Thyroid gland (tissue), 4 donors: ENCODE measurements around the gene EHBP1. TPM values are rescaled to one million over a fixed set of nuclear protein-coding genes. Genes with fewer than 3 reads are reported as not detected.

ENCODE experiments used
- DNase-seq, 2 donors: peaks; one replicate each; pipeline ENCODE4 v3.0.0-alpha.2; 2019
- H3K27ac ChIP-seq, 3 donors: fragments of 200-600 bp; sonication (generic); 1 replicate in 2 of 3; 2 replicates in 1 of 3; pipeline ENCODE4 v1.5.1; 2016 to 2019; ENCODE audit warnings: mild to moderate bottlenecking in 1 of 3, moderate library complexity in 1 of 3
- H3K27me3 ChIP-seq: fragments of 200-600 bp; sonication (generic); one replicate; pipeline ENCODE4 v1.5.1; 2019
- H3K36me3 ChIP-seq, 2 donors: fragments of 200-600 bp; sonication (generic); one replicate each; pipeline ENCODE4 v1.5.1; 2016 to 2019
- H3K4me1 ChIP-seq, 2 donors: fragments of 200-600 bp; sonication (generic); one replicate each; pipeline ENCODE4 v1.5.1; 2017 to 2019
- H3K4me3 ChIP-seq, 3 donors: fragments of 200-600 bp; sonication (generic); replicated peaks in 1 of 3; 1 replicate in 2 of 3; 2 replicates in 1 of 3; pipeline ENCODE4 v1.5.1; 2016; ENCODE audit warnings: mild to moderate bottlenecking in 1 of 3
- H3K9me3 ChIP-seq: fragments of 200-600 bp; sonication (generic); one replicate; pipeline ENCODE4 v1.5.1; 2017
- POLR2A ChIP-seq, 2 donors: fragments of 450-650 bp; IDR thresholded peaks; one replicate each; pipeline ENCODE4 v1.6.1; 2017; ENCODE audit warnings: antibody characterized with exemption in 2 of 2, mild to moderate bottlenecking in 2 of 2, moderate library complexity in 1 of 2
- WGBS, 2 donors: methylation state at CpG; one replicate each; pipeline ENCODE4 v1.1.5; 2017; 5-methylcytosine and 5-hydroxymethylcytosine counted together
- intact Hi-C: fragments of 100-400 bp; cut with DNase I; formaldehyde crosslinking; loops from one replicate; pipeline ENCODE4 v1.15.1; 2023
- total RNA-seq, 4 donors: library from RNA; depleted of rRNA; stranded (reverse); fragments of >200 nt; gene quantifications; one replicate each; pipeline ENCODE4 v1.2.3, GENCODE V29; 2016
- TF ChIP-seq, protein P1 (sequence below), 6 experiments: fragments of 200-600 bp in 3 of 6; fragments of 450-650 bp in 3 of 6; sonication (generic) in 3 of 6; IDR thresholded peaks; one replicate each; pipeline ENCODE4 v1.5.1; 2016 to 2019; ENCODE audit warnings: antibody characterized with exemption in 6 of 6, mild to moderate bottlenecking in 2 of 6, inconsistent platforms in 1 of 6, moderate library complexity in 1 of 6

Gene EHBP1
- total RNA-seq, 4 donors from 2014 or later = 49.9 to 68.8 (median 57.0) TPM

DNA sequence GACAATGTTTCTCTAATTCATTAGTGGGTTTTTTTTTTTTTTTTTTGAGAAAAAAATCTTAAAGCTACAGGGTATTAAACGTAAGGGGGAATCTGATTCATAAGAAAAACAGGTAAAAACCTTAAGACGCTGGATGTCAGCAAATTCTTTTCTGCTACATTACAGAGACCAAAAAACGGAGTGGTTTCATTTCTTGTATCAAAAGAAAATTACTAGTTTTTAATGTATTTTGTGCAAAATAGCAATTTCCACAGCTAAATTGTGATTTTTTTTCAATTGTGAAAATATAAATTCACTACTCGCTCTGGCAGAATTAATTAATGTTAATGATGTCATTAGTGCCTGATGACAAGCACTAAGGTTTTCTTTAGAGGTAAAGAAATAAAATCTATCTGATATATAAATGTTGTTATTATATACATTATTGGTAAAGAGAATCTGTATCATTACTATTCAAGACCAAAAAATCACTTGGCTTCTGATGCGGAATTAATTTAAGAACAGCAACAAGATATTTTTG is 355.0 kb downstream of the EHBP1 start:
- WGBS, 2 donors = 37 to 42% methylated on average over 5 of the region's 5 CpGs
- no peak for DNase-seq
- intact Hi-C loops = no loop called here
- peaks cover 71% of the 10 kb centered on the region for H3K27me3 ChIP-seq
- no peak overlapping the region for H3K27ac ChIP-seq
- no peak overlapping the region for H3K4me3 ChIP-seq
- peaks cover 14 to 26% of the 10 kb centered on the region in 2 donors for H3K4me1 ChIP-seq
- TF ChIP-seq, protein P1, sequence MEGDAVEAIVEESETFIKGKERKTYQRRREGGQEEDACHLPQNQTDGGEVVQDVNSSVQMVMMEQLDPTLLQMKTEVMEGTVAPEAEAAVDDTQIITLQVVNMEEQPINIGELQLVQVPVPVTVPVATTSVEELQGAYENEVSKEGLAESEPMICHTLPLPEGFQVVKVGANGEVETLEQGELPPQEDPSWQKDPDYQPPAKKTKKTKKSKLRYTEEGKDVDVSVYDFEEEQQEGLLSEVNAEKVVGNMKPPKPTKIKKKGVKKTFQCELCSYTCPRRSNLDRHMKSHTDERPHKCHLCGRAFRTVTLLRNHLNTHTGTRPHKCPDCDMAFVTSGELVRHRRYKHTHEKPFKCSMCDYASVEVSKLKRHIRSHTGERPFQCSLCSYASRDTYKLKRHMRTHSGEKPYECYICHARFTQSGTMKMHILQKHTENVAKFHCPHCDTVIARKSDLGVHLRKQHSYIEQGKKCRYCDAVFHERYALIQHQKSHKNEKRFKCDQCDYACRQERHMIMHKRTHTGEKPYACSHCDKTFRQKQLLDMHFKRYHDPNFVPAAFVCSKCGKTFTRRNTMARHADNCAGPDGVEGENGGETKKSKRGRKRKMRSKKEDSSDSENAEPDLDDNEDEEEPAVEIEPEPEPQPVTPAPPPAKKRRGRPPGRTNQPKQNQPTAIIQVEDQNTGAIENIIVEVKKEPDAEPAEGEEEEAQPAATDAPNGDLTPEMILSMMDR (IDR thresholded peaks at IDR 0.05) = no peak
- TF ChIP-seq POLR2A (IDR thresholded peaks at IDR 0.05) = no peak
- H3K9me3 ChIP-seq = no peaks in the 10 kb centered on the region
- H3K36me3 ChIP-seq = no peaks in the 10 kb centered on the region

DNA sequence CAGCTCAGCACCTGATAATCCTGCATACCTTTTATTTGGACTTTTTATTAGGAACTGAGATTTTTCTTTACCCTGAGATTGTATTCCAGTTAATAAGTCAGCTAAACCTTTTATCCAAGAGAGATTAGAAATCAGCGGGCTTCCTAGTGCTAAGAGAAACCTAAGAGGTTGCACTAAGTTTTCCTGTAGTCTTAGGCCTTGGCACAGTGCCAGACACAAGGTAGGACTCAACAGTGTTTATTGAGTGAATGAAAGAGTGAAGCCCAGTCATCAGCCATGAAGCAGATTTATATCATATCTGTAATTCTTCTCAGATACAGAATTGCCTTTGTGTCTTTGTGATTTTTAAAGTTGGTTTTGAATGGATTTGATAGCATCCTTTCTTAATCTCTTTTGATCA is 358.7 kb downstream of the EHBP1 start:
- no peak overlapping the region for H3K27ac ChIP-seq
- H3K4me3 ChIP-seq = no peak overlapping the region
- TF ChIP-seq POLR2A (IDR thresholded peaks at IDR 0.05) = no peak
- TF ChIP-seq, protein P1 (IDR thresholded peaks at IDR 0.05) = no peak
- WGBS, 2 donors = 44 to 58% methylated on average over 1 of the region's 1 CpG
- peaks cover 2 to 8% of the 10 kb centered on the region in 2 donors for H3K4me1 ChIP-seq
- intact Hi-C loops = no loop called here
- DNase-seq = no peak
- H3K27me3 ChIP-seq = peaks cover 36% of the 10 kb centered on the region
- H3K9me3 ChIP-seq = no peaks in the 10 kb centered on the region
- H3K36me3 ChIP-seq = no peaks in the 10 kb centered on the region

DNA sequence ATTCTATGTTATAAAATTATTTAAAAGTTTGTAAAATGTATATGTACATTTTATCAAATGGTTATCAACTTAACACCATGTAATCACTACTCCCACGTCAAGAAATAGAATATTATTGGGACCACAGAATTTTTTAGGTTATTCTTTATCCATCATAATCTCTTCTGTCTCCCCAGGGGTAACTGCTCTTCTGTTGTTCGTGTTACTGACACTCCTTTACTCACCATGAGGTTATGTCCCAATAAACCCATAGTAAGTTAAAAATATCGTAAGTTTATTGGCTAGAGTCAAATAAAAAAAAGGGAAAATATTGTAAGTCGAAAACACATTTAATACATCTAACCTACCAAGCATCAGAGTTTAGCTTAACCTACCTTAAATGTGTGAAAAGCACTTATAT is 359.1 kb downstream of the EHBP1 start:
- H3K27ac ChIP-seq = no peak overlapping the region
- no peak overlapping the region for H3K4me3 ChIP-seq
- DNase-seq = no peak
- peaks cover 31% of the 10 kb centered on the region for H3K27me3 ChIP-seq
- TF ChIP-seq, protein P1 (IDR thresholded peaks at IDR 0.05) = no peak
- TF ChIP-seq POLR2A (IDR thresholded peaks at IDR 0.05) = no peak
- no peaks in the 10 kb centered on the region for H3K9me3 ChIP-seq
- intact Hi-C loops = no loop called here
- WGBS, 2 donors = 77 to 79% methylated on average over 4 of the region's 4 CpGs
- H3K36me3 ChIP-seq = no peaks in the 10 kb centered on the region
- H3K4me1 ChIP-seq = peaks cover 0 to 4% of the 10 kb centered on the region in 2 donors

DNA sequence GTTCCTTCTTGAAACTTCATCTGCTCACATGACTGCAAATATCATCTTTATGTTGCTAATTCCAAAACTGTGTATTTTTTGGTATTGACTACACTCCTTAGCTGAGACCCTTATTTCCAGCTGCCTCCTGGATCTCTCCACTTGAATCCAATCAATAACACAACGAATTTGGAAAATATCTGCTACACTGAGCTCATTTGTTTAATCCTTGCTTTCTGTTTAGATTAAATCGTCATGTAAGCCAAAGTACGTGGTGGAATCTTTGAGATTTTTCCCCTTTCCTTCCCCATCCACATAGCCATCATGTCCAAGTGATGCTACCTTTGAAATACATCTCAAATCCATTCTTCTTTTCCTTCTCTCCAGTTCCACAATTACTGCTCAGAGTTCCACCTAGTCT is 360.8 kb downstream of the EHBP1 start:
- WGBS, 2 donors = 67 to 75% methylated on average over 3 of the region's 3 CpGs
- intact Hi-C loops = no loop called here
- Histone ChIP-seq H3K4me3 (no peak overlapping the region), H3K9me3 (no peaks in the 10 kb centered on the region), H3K27me3 (peaks cover 15% of the 10 kb centered on the region), H3K4me1 (no peaks in the 10 kb centered on the region), H3K27ac (no peak overlapping the region), H3K36me3 (no peaks in the 10 kb centered on the region)
- no peak for DNase-seq
- TF ChIP-seq POLR2A (IDR thresholded peaks at IDR 0.05) = no peak
- TF ChIP-seq, protein P1 (IDR thresholded peaks at IDR 0.05) = no peak

DNA sequence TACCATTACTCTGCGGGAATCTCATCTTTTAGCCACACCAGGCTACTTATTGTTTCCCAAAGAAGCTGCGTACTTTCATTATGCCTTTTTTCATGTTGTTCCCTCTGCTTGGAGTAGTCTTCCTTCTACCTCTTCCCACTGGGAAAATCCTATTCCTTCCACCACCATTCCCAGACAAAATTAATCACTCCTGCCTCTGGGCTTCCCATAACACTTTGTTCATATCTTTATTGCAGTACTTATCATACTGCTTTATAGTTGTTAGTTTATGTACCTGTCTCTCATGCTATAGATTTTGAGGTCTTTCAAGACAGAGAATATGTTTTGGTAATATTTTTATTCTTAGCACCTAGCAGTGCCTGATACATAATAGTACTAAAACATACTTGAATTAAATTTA is 361.3 kb downstream of the EHBP1 start:
- H3K27me3 ChIP-seq = peaks cover 14% of the 10 kb centered on the region
- no peak overlapping the region for H3K27ac ChIP-seq
- H3K4me3 ChIP-seq = no peak overlapping the region
- intact Hi-C loops = no loop called here
- no peaks in the 10 kb centered on the region for H3K9me3 ChIP-seq
- no peak for TF ChIP-seq POLR2A (IDR thresholded peaks at IDR 0.05)
- TF ChIP-seq, protein P1 (IDR thresholded peaks at IDR 0.05) = no peak
- no peaks in the 10 kb centered on the region for H3K36me3 ChIP-seq
- DNase-seq = no peak
- 90 to 97% methylated on average over 2 of the region's 2 CpGs for WGBS, 2 donors
- no peaks in the 10 kb centered on the region for H3K4me1 ChIP-seq
